GM12878 (cell line): ENCODE results near the gene EMP3. TPM values are rescaled to one million over a fixed set of nuclear protein-coding genes. Genes with fewer than 3 reads are reported as not detected.

Experiments used
- CHD4 ChIP-seq: fragments of 200-600 bp; sonication (generic); IDR thresholded peaks from 2 replicates; pipeline ENCODE4 v1.6.1; 2016; ENCODE audit warnings: mild to moderate bottlenecking
- CREM ChIP-seq: IDR thresholded peaks from 2 replicates; pipeline ENCODE4 v1.6.1; 2014; ENCODE audit warnings: antibody characterized with exemption, low read depth
- CUX1 ChIP-seq: IDR thresholded peaks from 2 replicates; pipeline ENCODE4 v1.6.1; 2012; ENCODE audit warnings: improper control_type of control experiment, low read depth, low read length; ENCODE audit not compliant: insufficient replicate concordance
- MYB ChIP-seq: fragments of 150-350 bp; IDR thresholded peaks from 2 replicates; pipeline ENCODE4 v1.6.1; 2014; ENCODE audit warnings: mild to moderate bottlenecking, low read depth, low read length, borderline replicate concordance
- NBN ChIP-seq: fragments of 450-650 bp; IDR thresholded peaks from 2 replicates; pipeline ENCODE4 v1.6.1; 2016
- NFXL1 ChIP-seq: fragments of 450-650 bp; IDR thresholded peaks from 2 replicates; pipeline ENCODE4 v1.6.1; 2017; ENCODE audit warnings: antibody characterized with exemption, mild to moderate bottlenecking, borderline replicate concordance
- NR2C1 ChIP-seq: fragments of 450-650 bp; IDR thresholded peaks from 2 replicates; pipeline ENCODE4 v1.6.1; 2017; ENCODE audit warnings: antibody characterized with exemption, mild to moderate bottlenecking, moderate library complexity
- PML ChIP-seq: IDR thresholded peaks from 2 replicates; pipeline ENCODE4 v1.6.1; 2012; ENCODE audit warnings: low read length, inconsistent platforms
- RCOR1 ChIP-seq: conservative IDR thresholded peaks from 2 replicates; pipeline ENCODE4 v1.6.1; 2012; ENCODE audit warnings: low read depth, low read length, improper control_type of control experiment
- RUNX3 ChIP-seq: IDR thresholded peaks from 2 replicates; pipeline ENCODE4 v1.6.1; 2012; ENCODE audit warnings: low read length, inconsistent platforms
- SIN3A ChIP-seq: IDR thresholded peaks from 2 replicates; pipeline ENCODE4 v1.6.1; 2012; ENCODE audit warnings: low read depth, low read length, improper control_type of control experiment
- SUPT20H ChIP-seq: IDR thresholded peaks from 2 replicates; pipeline ENCODE4 v1.6.1; 2011; ENCODE audit warnings: low read depth, mild to moderate bottlenecking, low read length, moderate library complexity, borderline replicate concordance; ENCODE audit not compliant: control insufficient read depth
- ZZZ3 ChIP-seq: IDR thresholded peaks from 2 replicates; pipeline ENCODE4 v1.6.1; 2011; ENCODE audit warnings: low read depth; ENCODE audit not compliant: control insufficient read depth, insufficient read length
- polyA plus RNA-seq, 11 experiments: library from polyadenylated mRNA; depleted of rRNA in 4 of 11; unstranded in 6 of 11; stranded (reverse) in 5 of 11; fragments of >200 nt; fragmentation: Nextera tagmentation in 4 of 11; fragmentation: Illumina TruSeq in 1 of 11; extraction: Ambion mirVana in 4 of 11; extraction: Trizol in 1 of 11; gene quantifications; 1 replicate in 1 of 11; 2 replicates in 10 of 11; pipeline versions ENCODE4 v1.2.1 to v1.2.3, GENCODE V29; 2011 to 2016; ENCODE audit warnings: inconsistent platforms in 2 of 11, missing spikeins in 2 of 11, low read depth in 1 of 11
- total RNA-seq, 4 experiments: library from RNA; depleted of rRNA in 3 of 4; stranded (reverse); fragments of >200 nt in 3 of 4; fragmentation: Illumina TruSeq in 1 of 4; extraction: Trizol in 1 of 4; gene quantifications; 2 replicates each; pipeline versions ENCODE4 v1.2.1 to v1.2.3, GENCODE V29; 2013 to 2021
- TF ChIP-seq, protein P1 (sequence below): fragments of 450-650 bp; IDR thresholded peaks from 2 replicates; pipeline ENCODE4 v1.6.1; 2017; ENCODE audit warnings: mild to moderate bottlenecking
- TF ChIP-seq, protein P2 (sequence below): fragments of 150-350 bp; IDR thresholded peaks from 2 replicates; pipeline ENCODE4 v1.6.1; 2016; ENCODE audit warnings: low read depth, low read length
- TF ChIP-seq, protein P3 (sequence below): fragments of 150-350 bp; IDR thresholded peaks from 2 replicates; pipeline ENCODE4 v1.6.1; 2014; ENCODE audit warnings: mild to moderate bottlenecking, low read depth, low read length

Gene EMP3
- total and polyA plus RNA-seq, 10 of the 15 experiments (the other 5 are each of a cell fraction or from before 2014, with no cell fraction given): 53.2 to 224 (median 134) TPM

- TF ChIP-seq SIN3A (no peak; the same call in 1 of the 2 replicates), ZZZ3 (no peak), NR2C1 (no peak), RCOR1 (no peak), CUX1 (no peak), NFXL1 (no peak), CHD4 (no peak), CREM (peak; percentile 16; the same call in 1 of the 2 replicates), PML (no peak; the same call in 1 of the 2 replicates), MYB (no peak), SUPT20H (no peak), NBN (peak; percentile 55), RUNX3 (peak; percentile 96)
- TF ChIP-seq, protein P1, sequence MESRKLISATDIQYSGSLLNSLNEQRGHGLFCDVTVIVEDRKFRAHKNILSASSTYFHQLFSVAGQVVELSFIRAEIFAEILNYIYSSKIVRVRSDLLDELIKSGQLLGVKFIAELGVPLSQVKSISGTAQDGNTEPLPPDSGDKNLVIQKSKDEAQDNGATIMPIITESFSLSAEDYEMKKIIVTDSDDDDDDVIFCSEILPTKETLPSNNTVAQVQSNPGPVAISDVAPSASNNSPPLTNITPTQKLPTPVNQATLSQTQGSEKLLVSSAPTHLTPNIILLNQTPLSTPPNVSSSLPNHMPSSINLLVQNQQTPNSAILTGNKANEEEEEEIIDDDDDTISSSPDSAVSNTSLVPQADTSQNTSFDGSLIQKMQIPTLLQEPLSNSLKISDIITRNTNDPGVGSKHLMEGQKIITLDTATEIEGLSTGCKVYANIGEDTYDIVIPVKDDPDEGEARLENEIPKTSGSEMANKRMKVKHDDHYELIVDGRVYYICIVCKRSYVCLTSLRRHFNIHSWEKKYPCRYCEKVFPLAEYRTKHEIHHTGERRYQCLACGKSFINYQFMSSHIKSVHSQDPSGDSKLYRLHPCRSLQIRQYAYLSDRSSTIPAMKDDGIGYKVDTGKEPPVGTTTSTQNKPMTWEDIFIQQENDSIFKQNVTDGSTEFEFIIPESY: no peak
- TF ChIP-seq, protein P2, sequence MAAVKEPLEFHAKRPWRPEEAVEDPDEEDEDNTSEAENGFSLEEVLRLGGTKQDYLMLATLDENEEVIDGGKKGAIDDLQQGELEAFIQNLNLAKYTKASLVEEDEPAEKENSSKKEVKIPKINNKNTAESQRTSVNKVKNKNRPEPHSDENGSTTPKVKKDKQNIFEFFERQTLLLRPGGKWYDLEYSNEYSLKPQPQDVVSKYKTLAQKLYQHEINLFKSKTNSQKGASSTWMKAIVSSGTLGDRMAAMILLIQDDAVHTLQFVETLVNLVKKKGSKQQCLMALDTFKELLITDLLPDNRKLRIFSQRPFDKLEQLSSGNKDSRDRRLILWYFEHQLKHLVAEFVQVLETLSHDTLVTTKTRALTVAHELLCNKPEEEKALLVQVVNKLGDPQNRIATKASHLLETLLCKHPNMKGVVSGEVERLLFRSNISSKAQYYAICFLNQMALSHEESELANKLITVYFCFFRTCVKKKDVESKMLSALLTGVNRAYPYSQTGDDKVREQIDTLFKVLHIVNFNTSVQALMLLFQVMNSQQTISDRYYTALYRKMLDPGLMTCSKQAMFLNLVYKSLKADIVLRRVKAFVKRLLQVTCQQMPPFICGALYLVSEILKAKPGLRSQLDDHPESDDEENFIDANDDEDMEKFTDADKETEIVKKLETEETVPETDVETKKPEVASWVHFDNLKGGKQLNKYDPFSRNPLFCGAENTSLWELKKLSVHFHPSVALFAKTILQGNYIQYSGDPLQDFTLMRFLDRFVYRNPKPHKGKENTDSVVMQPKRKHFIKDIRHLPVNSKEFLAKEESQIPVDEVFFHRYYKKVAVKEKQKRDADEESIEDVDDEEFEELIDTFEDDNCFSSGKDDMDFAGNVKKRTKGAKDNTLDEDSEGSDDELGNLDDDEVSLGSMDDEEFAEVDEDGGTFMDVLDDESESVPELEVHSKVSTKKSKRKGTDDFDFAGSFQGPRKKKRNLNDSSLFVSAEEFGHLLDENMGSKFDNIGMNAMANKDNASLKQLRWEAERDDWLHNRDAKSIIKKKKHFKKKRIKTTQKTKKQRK: no peak
- TF ChIP-seq, protein P3, sequence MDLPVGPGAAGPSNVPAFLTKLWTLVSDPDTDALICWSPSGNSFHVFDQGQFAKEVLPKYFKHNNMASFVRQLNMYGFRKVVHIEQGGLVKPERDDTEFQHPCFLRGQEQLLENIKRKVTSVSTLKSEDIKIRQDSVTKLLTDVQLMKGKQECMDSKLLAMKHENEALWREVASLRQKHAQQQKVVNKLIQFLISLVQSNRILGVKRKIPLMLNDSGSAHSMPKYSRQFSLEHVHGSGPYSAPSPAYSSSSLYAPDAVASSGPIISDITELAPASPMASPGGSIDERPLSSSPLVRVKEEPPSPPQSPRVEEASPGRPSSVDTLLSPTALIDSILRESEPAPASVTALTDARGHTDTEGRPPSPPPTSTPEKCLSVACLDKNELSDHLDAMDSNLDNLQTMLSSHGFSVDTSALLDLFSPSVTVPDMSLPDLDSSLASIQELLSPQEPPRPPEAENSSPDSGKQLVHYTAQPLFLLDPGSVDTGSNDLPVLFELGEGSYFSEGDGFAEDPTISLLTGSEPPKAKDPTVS: no peak
These were observed 3.4 kb upstream of the EMP3 start (continued) for GRCh38 chr19:48321622-48322591.
